ENCODE results near the gene KIAA1217. TPM values are rescaled to one million over a fixed set of nuclear protein-coding genes. Genes with fewer than 3 reads are reported as not detected.
A peak's percentile ranks its signal among the peaks of the same experiment; 100 is the strongest.

The KIAA1217 gene
- total RNA-seq, 1 experiment from 2014 or later, result 1.1 TPM

- Histone ChIP-seq H3K9me3 (replicated peaks) (no peaks in the 10 kb centered on the region), H3K27me3 (replicated peaks) (no peaks in the 10 kb centered on the region), H3K4me1 (replicated peaks) (peaks cover 4% of the 10 kb centered on the region; the same call in 1 of the 2 replicates), H3K36me3 (no peaks in the 10 kb centered on the region), H3K27ac (no peak overlapping the region), H3K4me3 (no peak overlapping the region)
- no peak for DNase-seq (ENCODE audit: low read depth in 1 of 2, low spot score in 2 of 2)
Observed at GRCh38 chr10:24457661-24458318, 248.9 kb downstream of the KIAA1217 start.

- no peak for DNase-seq (ENCODE audit: low read depth in 1 of 2, low spot score in 2 of 2)
- Histone ChIP-seq H3K4me1 (replicated peaks) (peaks cover 25% of the 10 kb centered on the region), H3K27ac (no peak overlapping the region), H3K9me3 (replicated peaks) (no peaks in the 10 kb centered on the region), H3K36me3 (no peaks in the 10 kb centered on the region), H3K27me3 (replicated peaks) (no peaks in the 10 kb centered on the region), H3K4me3 (no peak overlapping the region)
Observed at GRCh38 chr10:24459836-24460235, 250.9 kb downstream of the KIAA1217 start.

DNA sequence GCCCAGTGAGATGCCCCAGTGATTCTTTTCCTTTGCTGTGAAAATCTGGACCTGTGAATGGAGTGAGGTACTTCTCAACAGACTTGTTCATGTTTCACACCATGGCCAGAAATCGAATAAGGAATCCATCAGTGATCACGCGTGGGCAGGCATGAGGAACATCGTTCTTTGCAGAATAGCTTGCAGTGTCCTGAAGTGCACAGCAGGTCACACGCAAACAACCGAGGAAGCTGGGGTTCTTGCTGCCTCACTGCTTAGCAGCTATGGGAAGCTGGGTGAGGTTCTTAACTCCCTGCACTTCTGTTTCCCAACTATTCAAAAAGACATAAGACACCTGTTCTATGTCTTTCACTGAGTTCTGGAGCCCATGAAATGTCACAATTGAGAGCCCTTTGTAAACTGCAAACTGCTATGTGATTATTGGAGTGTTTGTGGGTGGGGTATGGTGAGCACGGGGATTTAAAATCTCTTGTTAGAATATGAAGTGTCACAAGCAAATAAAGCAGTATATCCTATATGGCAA, 253.4 kb downstream of the KIAA1217 start:
- H3K4me1 ChIP-seq (replicated peaks), result peaks cover 42% of the 10 kb centered on the region
- H3K27me3 ChIP-seq (replicated peaks), result no peaks in the 10 kb centered on the region
- no peak overlapping the region for H3K4me3 ChIP-seq
- H3K36me3 ChIP-seq, result no peaks in the 10 kb centered on the region
- H3K9me3 ChIP-seq (replicated peaks), result no peaks in the 10 kb centered on the region
- DNase-seq (ENCODE audit: low read depth in 1 of 2, low spot score in 2 of 2), result no peak
- no peak overlapping the region for H3K27ac ChIP-seq

DNA sequence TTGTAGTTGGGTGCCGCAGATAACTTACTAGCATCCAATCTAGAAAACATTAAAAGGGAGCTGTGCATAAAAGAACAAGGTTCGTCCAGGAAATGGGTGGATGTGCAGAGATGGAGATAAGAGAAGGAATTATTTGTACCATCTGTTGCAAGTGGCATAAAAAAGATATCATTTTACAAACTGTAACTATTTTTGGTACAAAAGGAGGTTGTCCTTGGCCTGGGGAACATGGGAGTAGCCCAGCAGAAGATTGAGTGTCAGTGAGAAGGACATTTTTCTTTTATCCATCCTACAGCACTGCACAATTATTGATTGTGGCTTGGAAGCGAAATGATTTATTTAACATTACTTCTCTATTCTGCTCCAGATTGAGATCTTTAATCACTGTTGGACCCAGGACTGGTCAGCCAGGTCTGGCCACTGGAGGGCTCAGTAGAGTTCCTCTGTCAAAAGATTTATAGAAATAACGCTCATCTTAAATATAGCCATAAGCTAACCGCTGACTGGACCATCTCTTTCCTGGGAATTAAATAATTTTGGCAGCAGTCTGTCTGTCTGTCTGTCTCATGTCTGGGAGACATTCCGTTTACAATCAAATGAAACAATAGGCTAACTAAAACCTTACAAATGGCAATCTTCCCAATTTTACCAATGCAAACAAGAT, 254.1 kb downstream of the KIAA1217 start:
- H3K36me3 ChIP-seq, result no peaks in the 10 kb centered on the region
- H3K9me3 ChIP-seq (replicated peaks), result no peaks in the 10 kb centered on the region
- no peak overlapping the region for H3K4me3 ChIP-seq
- H3K27me3 ChIP-seq (replicated peaks), result no peaks in the 10 kb centered on the region
- peaks cover 46% of the 10 kb centered on the region for H3K4me1 ChIP-seq (replicated peaks)
- peak in 1 of 2 experiments; percentile 19 for DNase-seq (ENCODE audit: low read depth in 1 of 2, low spot score in 2 of 2)
- peak overlapping the region; percentile 92 for H3K27ac ChIP-seq

DNA sequence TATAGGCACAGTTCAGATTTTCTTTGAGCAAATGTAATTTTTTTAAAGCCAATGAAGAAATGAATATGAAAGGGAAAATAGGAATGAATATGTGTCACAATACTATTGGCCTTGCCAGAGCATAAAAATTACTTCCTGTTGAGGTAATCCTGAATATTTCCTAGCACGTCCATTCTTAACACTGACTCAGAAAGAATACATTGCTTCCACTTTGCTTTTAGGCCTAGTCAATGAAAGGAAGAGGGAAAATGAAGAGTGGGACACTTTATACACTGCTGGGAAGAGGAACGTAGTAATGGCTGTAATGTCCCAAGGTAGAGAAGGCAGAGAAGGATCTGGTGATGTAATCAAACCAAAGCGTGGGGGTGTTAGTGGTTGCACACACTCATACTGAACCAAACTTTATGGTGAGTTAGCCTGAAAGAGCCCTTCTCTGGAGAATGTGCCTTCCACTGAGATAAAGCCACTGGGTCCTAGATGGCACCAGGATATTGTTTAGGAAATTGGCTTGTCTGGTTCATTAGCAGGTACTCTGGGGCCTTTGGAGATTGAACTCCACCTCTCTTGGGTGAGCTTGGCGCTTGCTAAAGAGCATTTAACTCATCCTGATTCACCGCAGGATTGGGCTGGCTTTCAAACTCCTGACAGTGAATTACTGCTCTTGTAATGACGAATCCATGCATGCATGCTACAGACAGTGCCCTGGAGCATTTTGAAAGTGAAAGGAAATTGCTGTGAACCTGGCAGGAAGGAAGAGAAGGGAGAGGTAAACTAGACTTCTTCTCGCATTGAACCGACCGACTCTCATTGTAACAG, 254.9 kb downstream of the KIAA1217 start:
- no peak overlapping the region for H3K4me3 ChIP-seq
- H3K27me3 ChIP-seq (replicated peaks), result no peaks in the 10 kb centered on the region
- H3K36me3 ChIP-seq, result no peaks in the 10 kb centered on the region
- peak; percentile 71 to 77 for DNase-seq (ENCODE audit: low read depth in 1 of 2, low spot score in 2 of 2)
- peak overlapping the region; percentile 92 for H3K27ac ChIP-seq
- peaks cover 46% of the 10 kb centered on the region for H3K4me1 ChIP-seq (replicated peaks)
- no peaks in the 10 kb centered on the region for H3K9me3 ChIP-seq (replicated peaks)

DNA sequence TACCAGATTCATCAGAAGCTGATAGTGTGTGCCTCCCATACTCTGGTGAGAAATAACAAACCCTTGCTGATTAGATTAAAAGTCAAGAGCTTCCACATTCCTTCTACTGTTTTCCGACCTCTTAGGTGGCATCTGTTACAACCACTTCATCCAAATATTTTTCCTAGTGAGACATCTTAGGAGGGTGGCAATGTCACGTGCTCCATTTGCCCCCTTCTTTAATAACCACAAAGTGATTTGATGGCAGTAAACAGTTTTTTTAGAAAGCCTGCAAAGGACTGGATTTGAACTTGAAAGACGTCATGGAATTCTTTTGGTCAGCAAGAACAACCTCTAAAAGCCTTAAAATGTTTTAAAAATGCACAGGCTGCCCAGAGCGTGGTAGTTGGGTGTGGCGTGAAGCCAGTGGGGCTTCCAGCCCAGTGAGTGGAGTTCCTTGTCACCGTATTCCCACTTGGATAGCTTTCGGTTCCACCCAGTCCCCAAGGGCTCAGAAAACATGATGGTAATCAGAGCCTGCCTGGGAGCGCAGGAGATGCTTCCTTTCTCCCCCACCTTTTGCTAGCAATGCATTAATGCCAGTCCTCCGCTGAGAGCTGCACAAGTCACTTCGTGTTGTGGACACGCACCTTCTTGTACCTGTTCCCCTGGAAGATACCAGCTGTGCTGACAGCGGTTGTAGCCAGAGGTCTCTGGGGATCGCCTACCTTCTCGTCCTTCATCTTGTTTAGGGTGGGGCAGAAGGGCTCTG, 256.4 kb downstream of the KIAA1217 start:
- Histone ChIP-seq H3K36me3 (no peaks in the 10 kb centered on the region), H3K9me3 (replicated peaks) (no peaks in the 10 kb centered on the region), H3K4me3 (no peak overlapping the region), H3K27me3 (replicated peaks) (no peaks in the 10 kb centered on the region), H3K27ac (peak overlapping the region; percentile 92), H3K4me1 (replicated peaks) (peaks cover 55% of the 10 kb centered on the region)
- DNase-seq (ENCODE audit: low read depth in 1 of 2, low spot score in 2 of 2), result peak; percentile 79 to 95

GRCh38 chr10:24465891-24466818, 257.2 kb downstream of the KIAA1217 start:
- H3K27me3 ChIP-seq (replicated peaks), result no peaks in the 10 kb centered on the region
- peak overlapping the region; percentile 37 for H3K4me3 ChIP-seq
- no peaks in the 10 kb centered on the region for H3K9me3 ChIP-seq (replicated peaks)
- no peaks in the 10 kb centered on the region for H3K36me3 ChIP-seq
- peak overlapping the region; percentile 92 for H3K27ac ChIP-seq
- peaks cover 56% of the 10 kb centered on the region for H3K4me1 ChIP-seq (replicated peaks)
- peak; percentile 79 to 89 for DNase-seq (ENCODE audit: low read depth in 1 of 2, low spot score in 2 of 2)

GRCh38 chr10:24467136-24467535, 258.2 kb downstream of the KIAA1217 start:
- no peaks in the 10 kb centered on the region for H3K27me3 ChIP-seq (replicated peaks)
- H3K4me1 ChIP-seq (replicated peaks), result peaks cover 56% of the 10 kb centered on the region
- H3K9me3 ChIP-seq (replicated peaks), result no peaks in the 10 kb centered on the region
- no peaks in the 10 kb centered on the region for H3K36me3 ChIP-seq
- H3K27ac ChIP-seq, result no peak overlapping the region
- no peak for DNase-seq (ENCODE audit: low read depth in 1 of 2, low spot score in 2 of 2)
- H3K4me3 ChIP-seq, result peak overlapping the region; percentile 37

- H3K4me3 ChIP-seq, result peak overlapping the region; percentile 37; the same call in 1 of the 2 replicates
Observed at GRCh38 chr10:24467605-24468004, 258.7 kb downstream of the KIAA1217 start.

GRCh38 chr10:24468281-24468751, 259.4 kb downstream of the KIAA1217 start:
- DNase-seq (ENCODE audit: low read depth in 1 of 2, low spot score in 2 of 2), result no peak
- Histone ChIP-seq H3K27me3 (replicated peaks) (no peaks in the 10 kb centered on the region), H3K4me3 (no peak overlapping the region), H3K27ac (no peak overlapping the region), H3K9me3 (replicated peaks) (no peaks in the 10 kb centered on the region), H3K36me3 (no peaks in the 10 kb centered on the region; the same call in 1 of the 2 replicates), H3K4me1 (replicated peaks) (peaks cover 50% of the 10 kb centered on the region)

More at GRCh38 chr10:24467605-24468004, 258.7 kb downstream of the KIAA1217 start:
- H3K9me3 ChIP-seq (replicated peaks), result no peaks in the 10 kb centered on the region
- H3K4me1 ChIP-seq (replicated peaks), result peaks cover 56% of the 10 kb centered on the region
- H3K27ac ChIP-seq, result no peak overlapping the region
- H3K27me3 ChIP-seq (replicated peaks), result no peaks in the 10 kb centered on the region
- DNase-seq (ENCODE audit: low read depth in 1 of 2, low spot score in 2 of 2), result no peak
- H3K36me3 ChIP-seq, result no peaks in the 10 kb centered on the region

- Histone ChIP-seq H3K9me3 (replicated peaks) (no peaks in the 10 kb centered on the region), H3K36me3 (no peaks in the 10 kb centered on the region; the same call in 1 of the 2 replicates), H3K27me3 (replicated peaks) (no peaks in the 10 kb centered on the region), H3K4me3 (no peak overlapping the region), H3K27ac (no peak overlapping the region), H3K4me1 (replicated peaks) (peaks cover 34% of the 10 kb centered on the region)
- peak in 1 of 2 experiments; percentile 37 for DNase-seq (ENCODE audit: low read depth in 1 of 2, low spot score in 2 of 2)
Observed at GRCh38 chr10:24469993-24470392, 261.1 kb downstream of the KIAA1217 start.

DNA sequence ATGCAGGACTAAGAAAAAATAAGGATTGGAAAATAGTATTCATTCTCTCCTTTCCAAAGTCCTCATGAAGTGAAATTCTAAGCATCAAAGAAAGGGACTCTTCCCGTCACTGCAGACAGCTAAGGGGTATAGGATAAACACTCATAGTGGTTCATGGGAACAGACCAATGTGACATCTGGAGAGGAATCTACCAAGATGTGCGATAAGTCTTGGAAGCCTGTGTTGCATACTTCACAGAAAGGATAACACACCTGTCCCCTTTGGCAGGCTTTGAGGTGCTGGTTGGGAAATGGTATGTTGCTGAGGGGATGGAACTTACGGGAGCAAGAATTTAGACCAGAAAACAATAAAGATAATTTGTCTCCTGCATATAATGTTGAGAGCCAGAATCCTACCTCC, 266.7 kb downstream of the KIAA1217 start:
- Histone ChIP-seq H3K36me3 (peaks cover 4% of the 10 kb centered on the region; the same call in 1 of the 2 replicates), H3K4me1 (replicated peaks) (no peaks in the 10 kb centered on the region)

More for the DNA sequence above, 266.7 kb downstream of the KIAA1217 start:
- no peak for DNase-seq (ENCODE audit: low read depth in 1 of 2, low spot score in 2 of 2)
- Histone ChIP-seq H3K9me3 (replicated peaks) (no peaks in the 10 kb centered on the region), H3K27ac (no peak overlapping the region), H3K27me3 (replicated peaks) (no peaks in the 10 kb centered on the region), H3K4me3 (no peak overlapping the region)

All from SJSA1 (cell line).